K562 (cell line): ENCODE measurements around the gene CDC42BPB. TPM values are rescaled to one million over a fixed set of nuclear protein-coding genes. Genes with fewer than 3 reads are reported as not detected.
A peak's percentile ranks its signal among the peaks of the same experiment; 100 is the strongest.

Experiments used
- ATAC-seq: fragments of 200-7000 bp; cut with Tn5 transposase; 3 replicates; pipeline ENCODE4 v1.9.1; 2020; ENCODE audit warnings: moderate library complexity
- Bru-seq: library from RNA; stranded (reverse); fragments of 400-500 nt; gene quantifications from one replicate; lab custom pipeline; 2021; lab: Mats Ljungman, UMichigan
- BruChase-seq, 2 experiments: library from RNA; stranded (reverse); fragments of 400-500 nt; gene quantifications; one replicate each; lab custom pipeline; 2021; lab: Mats Ljungman, UMichigan
- BruUV-seq: library from RNA; stranded (reverse); fragments of 400-500 nt; replicated peaks from 2 replicates; lab custom pipeline; 2021; lab: Mats Ljungman, UMichigan
- CTCF ChIA-PET: fragments of 300-600 bp; formaldehyde crosslinking; extraction: SDS; loops from one replicate; lab custom pipeline; 2021; ENCODE audit warnings: low intra/inter-chr PET ratio; lab: Yijun Ruan, JAX
- POLR2A ChIA-PET: fragments of 300-600, 350-650 bp; sonication (Branson Sonifier 250); formaldehyde crosslinking; extraction: SDS; loops from one replicate; lab custom pipeline; 2021; ENCODE audit warnings: antibody characterized with exemption, inconsistent platforms; lab: Yijun Ruan, JAX
- DNase-seq, 4 experiments: peaks; one replicate each; pipeline versions ENCODE4 v3.0.0 to v3.0.0-alpha.2; 2011 to 2018; ENCODE audit warnings: low spot score in 3 of 4, mixed read lengths in 3 of 4; ENCODE audit errors: extremely low read depth in 1 of 4
- FAIRE-seq: peaks from 2 replicates; lab custom pipeline; 2011; peaks lifted over from hg19 to GRCh38; lab: Jason Lieb, UNC
- H2AFZ ChIP-seq: 2 replicates; pipeline ENCODE4 v1.6.0; 2011; ENCODE audit warnings: low read depth, low read length, control low read depth, inconsistent platforms
- H3K27ac ChIP-seq: fragments of 200-600 bp; 3 replicates; pipeline ENCODE4 v1.8.0; 2011; ENCODE audit warnings: low read depth, mild to moderate bottlenecking, control low read depth, inconsistent platforms, low read length, moderate library complexity, mixed read lengths; ENCODE audit errors: extremely low read depth
- H3K27me3 ChIP-seq, 2 experiments: fragments of 300-600 bp in 1 of 2; 2 replicates in 1 of 2; 3 replicates in 1 of 2; pipeline versions ENCODE4 v1.6.0 to v1.8.0; 2011; ENCODE audit warnings: inconsistent platforms in 2 of 2, low read length in 2 of 2, mild to moderate bottlenecking in 1 of 2, mixed read lengths in 1 of 2, moderate library complexity in 1 of 2; ENCODE audit not compliant: control insufficient read depth in 2 of 2, insufficient read depth in 2 of 2
- H3K36me3 ChIP-seq: fragments of 300-600 bp; 3 replicates; pipeline ENCODE4 v1.8.0; 2011; ENCODE audit warnings: mild to moderate bottlenecking, low read length, inconsistent platforms; ENCODE audit not compliant: control insufficient read depth, insufficient read depth
- H3K4me1 ChIP-seq, 2 experiments: fragments of 200-600 bp in 1 of 2; replicated peaks in 1 of 2; 2 replicates in 1 of 2; 3 replicates in 1 of 2; pipeline versions ENCODE4 v1.5.1 to v1.8.0; 2011; ENCODE audit warnings: inconsistent platforms in 2 of 2, low read length in 2 of 2, mild to moderate bottlenecking in 1 of 2, mixed read lengths in 1 of 2, moderate library complexity in 1 of 2; ENCODE audit not compliant: control insufficient read depth in 2 of 2, insufficient read depth in 2 of 2
- H3K4me2 ChIP-seq: 2 replicates; pipeline ENCODE4 v1.6.1; 2011; ENCODE audit warnings: low read length, control low read depth, inconsistent platforms, mixed read lengths; ENCODE audit not compliant: insufficient read depth
- H3K4me3 ChIP-seq: fragments of 200-600 bp; sonication (generic), shearing (Covaris generic); 2 replicates; pipeline ENCODE4 v1.5.1; 2016; ENCODE audit warnings: control low read depth, inconsistent platforms
- H3K79me2 ChIP-seq: fragments of 200-600 bp; 3 replicates; pipeline ENCODE4 v1.8.0; 2011; ENCODE audit warnings: low read length, inconsistent platforms; ENCODE audit not compliant: control insufficient read depth, insufficient read depth
- H3K9ac ChIP-seq, 2 experiments: 2 replicates each; pipeline versions ENCODE4 v1.6.0 to v1.6.1; 2011; ENCODE audit warnings: low read depth in 2 of 2, low read length in 2 of 2, control low read depth in 1 of 2, inconsistent platforms in 1 of 2, mild to moderate bottlenecking in 1 of 2, mixed read lengths in 1 of 2; ENCODE audit not compliant: insufficient read depth in 1 of 2
- H3K9me1 ChIP-seq: one replicate; pipeline ENCODE4 v1.6.0; 2011; ENCODE audit warnings: inconsistent platforms, mild to moderate bottlenecking, low read length, moderate library complexity; ENCODE audit not compliant: control insufficient read depth, insufficient read depth
- H3K9me3 ChIP-seq: replicated peaks from 2 replicates; pipeline ENCODE4 v1.5.1; 2011; ENCODE audit warnings: low read depth, low read length, inconsistent platforms; ENCODE audit not compliant: control insufficient read depth, insufficient read depth
- H4K20me1 ChIP-seq: replicated peaks from 2 replicates; pipeline ENCODE4 v1.6.1; 2011; ENCODE audit warnings: low read length, inconsistent platforms, mixed read lengths; ENCODE audit not compliant: control insufficient read depth, insufficient read depth
- CXXC5 ChIP-seq: fragments of 250-450 bp; sonication (Bioruptor Pico); IDR thresholded peaks from 2 replicates; pipeline ENCODE4 v1.8.0; 2022; ENCODE audit warnings: inconsistent platforms, mild to moderate bottlenecking, moderate library complexity
- GABPB1 ChIP-seq: sonication (generic); formaldehyde crosslinking; IDR thresholded peaks from 2 replicates; pipeline ENCODE4 v1.8.0; 2022; ENCODE audit warnings: mild to moderate bottlenecking, missing genetic modification reagents
- KLF13 ChIP-seq: fragments of 450-650 bp; IDR thresholded peaks from 2 replicates; pipeline ENCODE4 v1.6.1; 2016; ENCODE audit warnings: missing genetic modification characterization, low read depth, mild to moderate bottlenecking, missing compliant biosample characterization, moderate library complexity, borderline replicate concordance
- NBN ChIP-seq: fragments of 450-650 bp; IDR thresholded peaks from 2 replicates; pipeline ENCODE4 v1.6.1; 2016; ENCODE audit warnings: low read depth, mild to moderate bottlenecking
- RBFOX2 ChIP-seq: fragments of 200-400 bp; formaldehyde crosslinking; IDR thresholded peaks from 2 replicates; pipeline ENCODE4 v1.6.1; 2017; ENCODE audit warnings: low read depth, mild to moderate bottlenecking, low read length, moderate library complexity
- RCOR1 ChIP-seq, 2 experiments: IDR thresholded peaks; 2 replicates each; pipeline ENCODE4 v1.6.1; 2012; ENCODE audit warnings: low read depth in 2 of 2, low read length in 2 of 2, borderline replicate concordance in 1 of 2, improper control_type of control experiment in 1 of 2
- TRIM24 ChIP-seq, 2 experiments: fragments of 450-650 bp; IDR thresholded peaks; 2 replicates each; pipeline ENCODE4 v1.6.1; 2016
- WGBS: fragments of 100-300 bp; shearing (Covaris generic); methylation state at CpG from one replicate; pipeline ENCODE4 v1.1.6; 2016; ENCODE audit warnings: low coverage, mixed read lengths; ENCODE audit not compliant: insufficient coverage; ENCODE audit errors: missing lambda C conversion rate; 5-methylcytosine and 5-hydroxymethylcytosine counted together
- in situ Hi-C: fragments of 300-500 bp; cut with MboI; formaldehyde crosslinking; loops from 4 replicates; pipeline ENCODE4 v1.15.0; 2018; ENCODE audit warnings: inconsistent platforms, mixed read lengths
- intact Hi-C: fragments of 100-400 bp; cut with micrococcal nuclease; formaldehyde crosslinking; loops from 2 replicates; pipeline ENCODE4 v1.14.2; 2022
- long read RNA-seq, 3 experiments: library from polyadenylated mRNA in 2 of 3; library from RNA in 1 of 3; unstranded in 2 of 3; stranded (forward) in 1 of 3; transcript quantifications; one replicate each; pipeline ENCODE4 v2.0.0, GENCODE V29; 2019 to 2022
- polyA minus RNA-seq, 3 experiments: library from RNA; depleted of rRNA, polyadenylated mRNA; stranded (reverse); fragments of >200 nt; gene quantifications; 2 replicates each; pipeline ENCODE4 v1.2.3, GENCODE V29; 2011
- polyA plus RNA-seq, 8 experiments: library from polyadenylated mRNA; depleted of rRNA in 4 of 8; stranded (reverse) in 5 of 8; unstranded in 3 of 8; fragments of >200 nt; fragmentation: Nextera tagmentation in 2 of 8; fragmentation: Illumina TruSeq in 1 of 8; extraction: Ambion mirVana in 2 of 8; extraction: Trizol in 1 of 8; gene quantifications; 2 replicates each; pipeline versions ENCODE4 v1.2.1 to v1.2.3, GENCODE V29; 2011 to 2014; ENCODE audit warnings: inconsistent platforms in 1 of 8, missing spikeins in 1 of 8
- total RNA-seq, 7 experiments: library from RNA; depleted of rRNA in 6 of 7; stranded (reverse); fragments of >200 nt in 6 of 7; fragmentation: Illumina TruSeq in 2 of 7; extraction: Trizol in 2 of 7; gene quantifications; 2 replicates each; pipeline versions ENCODE4 v1.2.1 to v1.2.3, GENCODE V29; 2011 to 2021; ENCODE audit warnings: low replicate concordance in 1 of 7
- TF ChIP-seq, protein P1 (sequence below): sonication (generic); formaldehyde crosslinking; IDR thresholded peaks from 2 replicates; pipeline ENCODE4 v1.9.0; 2022; ENCODE audit warnings: mild to moderate bottlenecking, missing genetic modification reagents

CDC42BPB gene, protein sequence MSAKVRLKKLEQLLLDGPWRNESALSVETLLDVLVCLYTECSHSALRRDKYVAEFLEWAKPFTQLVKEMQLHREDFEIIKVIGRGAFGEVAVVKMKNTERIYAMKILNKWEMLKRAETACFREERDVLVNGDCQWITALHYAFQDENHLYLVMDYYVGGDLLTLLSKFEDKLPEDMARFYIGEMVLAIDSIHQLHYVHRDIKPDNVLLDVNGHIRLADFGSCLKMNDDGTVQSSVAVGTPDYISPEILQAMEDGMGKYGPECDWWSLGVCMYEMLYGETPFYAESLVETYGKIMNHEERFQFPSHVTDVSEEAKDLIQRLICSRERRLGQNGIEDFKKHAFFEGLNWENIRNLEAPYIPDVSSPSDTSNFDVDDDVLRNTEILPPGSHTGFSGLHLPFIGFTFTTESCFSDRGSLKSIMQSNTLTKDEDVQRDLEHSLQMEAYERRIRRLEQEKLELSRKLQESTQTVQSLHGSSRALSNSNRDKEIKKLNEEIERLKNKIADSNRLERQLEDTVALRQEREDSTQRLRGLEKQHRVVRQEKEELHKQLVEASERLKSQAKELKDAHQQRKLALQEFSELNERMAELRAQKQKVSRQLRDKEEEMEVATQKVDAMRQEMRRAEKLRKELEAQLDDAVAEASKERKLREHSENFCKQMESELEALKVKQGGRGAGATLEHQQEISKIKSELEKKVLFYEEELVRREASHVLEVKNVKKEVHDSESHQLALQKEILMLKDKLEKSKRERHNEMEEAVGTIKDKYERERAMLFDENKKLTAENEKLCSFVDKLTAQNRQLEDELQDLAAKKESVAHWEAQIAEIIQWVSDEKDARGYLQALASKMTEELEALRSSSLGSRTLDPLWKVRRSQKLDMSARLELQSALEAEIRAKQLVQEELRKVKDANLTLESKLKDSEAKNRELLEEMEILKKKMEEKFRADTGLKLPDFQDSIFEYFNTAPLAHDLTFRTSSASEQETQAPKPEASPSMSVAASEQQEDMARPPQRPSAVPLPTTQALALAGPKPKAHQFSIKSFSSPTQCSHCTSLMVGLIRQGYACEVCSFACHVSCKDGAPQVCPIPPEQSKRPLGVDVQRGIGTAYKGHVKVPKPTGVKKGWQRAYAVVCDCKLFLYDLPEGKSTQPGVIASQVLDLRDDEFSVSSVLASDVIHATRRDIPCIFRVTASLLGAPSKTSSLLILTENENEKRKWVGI (N-terminal part only)
- total RNA-seq (2011; cell fraction: chromatin; rRNA removed; ENCODE audit: low replicate concordance) = 119 and 196 TPM in 2 replicates
- total RNA-seq (2011; cell fraction: nucleolus; rRNA removed) = 64.6 and 73.0 TPM in 2 replicates
- total RNA-seq (2011; cell fraction: nucleoplasm; rRNA removed) = 59.7 and 71.4 TPM in 2 replicates
- total RNA-seq (2014; rRNA removed) (12.6 and 15.1 TPM in 2 replicates), total RNA-seq (2014; rRNA removed; fragmentation: Illumina TruSeq; extraction: Trizol) (8.8 and 9.0 TPM in 2 replicates), total RNA-seq (2015; rRNA removed; fragmentation: Illumina TruSeq; extraction: Trizol) (8.7 and 9.7 TPM in 2 replicates), total RNA-seq (2021) (19.6 and 24.3 TPM in 2 replicates), polyA plus RNA-seq (2011; rRNA removed) (19.5 and 22.9 TPM in 2 replicates), polyA plus RNA-seq (2014; fragmentation: Illumina TruSeq; extraction: Trizol) (16.5 and 17.0 TPM in 2 replicates), polyA plus RNA-seq (2014; fragmentation: Nextera tagmentation; extraction: Ambion mirVana) (under 1 TPM; 0.07 to 0.25 TPM), polyA plus RNA-seq (2014; rRNA removed) (13.9 and 15.0 TPM in 2 replicates), polyA minus RNA-seq (2011; rRNA and poly(A)+ RNA removed) (18.5 and 26.6 TPM in 2 replicates), Bru-seq, nascent RNA (percentile 56 among the genes with signal in this experiment), BruChase-seq, experiment 1, labeled RNA remaining after a 2-hour chase (percentile 61 among the genes with signal in this experiment), BruChase-seq, experiment 2, labeled RNA remaining after a 6-hour chase (percentile 64 among the genes with signal in this experiment)
- 11.9 and 18.9 TPM in 2 replicates for polyA plus RNA-seq (2011; cell fraction: cytosol; rRNA removed)
- 48.6 and 73.5 TPM in 2 replicates for polyA plus RNA-seq (2011; cell fraction: nucleus; rRNA removed)
- 17.6 and 18.7 TPM in 2 replicates for polyA plus RNA-seq (2012)
- polyA minus RNA-seq (2011; cell fraction: cytosol; rRNA and poly(A)+ RNA removed) = 21.0 and 21.4 TPM in 2 replicates
- polyA minus RNA-seq (2011; cell fraction: nucleus; rRNA and poly(A)+ RNA removed) = 22.5 and 33.5 TPM in 2 replicates
- long read RNA-seq, experiment 1, partial matches to known transcripts = 6 of 10 reads
- long read RNA-seq, experiment 1, other reads (novel, unspliced or antisense) = 4 of 10 reads
- long read RNA-seq, experiment 2, full-length matches to known transcripts = 1 of 18 reads
- long read RNA-seq, experiment 2, partial matches to known transcripts = 8 of 18 reads
- long read RNA-seq, experiment 2, other reads (novel, unspliced or antisense) = 9 of 18 reads
- long read RNA-seq, experiment 3, partial matches to known transcripts = 1 of 1 reads
- long read RNA-seq, experiment 3, other reads (novel, unspliced or antisense) = 0 of 1 reads

DNA sequence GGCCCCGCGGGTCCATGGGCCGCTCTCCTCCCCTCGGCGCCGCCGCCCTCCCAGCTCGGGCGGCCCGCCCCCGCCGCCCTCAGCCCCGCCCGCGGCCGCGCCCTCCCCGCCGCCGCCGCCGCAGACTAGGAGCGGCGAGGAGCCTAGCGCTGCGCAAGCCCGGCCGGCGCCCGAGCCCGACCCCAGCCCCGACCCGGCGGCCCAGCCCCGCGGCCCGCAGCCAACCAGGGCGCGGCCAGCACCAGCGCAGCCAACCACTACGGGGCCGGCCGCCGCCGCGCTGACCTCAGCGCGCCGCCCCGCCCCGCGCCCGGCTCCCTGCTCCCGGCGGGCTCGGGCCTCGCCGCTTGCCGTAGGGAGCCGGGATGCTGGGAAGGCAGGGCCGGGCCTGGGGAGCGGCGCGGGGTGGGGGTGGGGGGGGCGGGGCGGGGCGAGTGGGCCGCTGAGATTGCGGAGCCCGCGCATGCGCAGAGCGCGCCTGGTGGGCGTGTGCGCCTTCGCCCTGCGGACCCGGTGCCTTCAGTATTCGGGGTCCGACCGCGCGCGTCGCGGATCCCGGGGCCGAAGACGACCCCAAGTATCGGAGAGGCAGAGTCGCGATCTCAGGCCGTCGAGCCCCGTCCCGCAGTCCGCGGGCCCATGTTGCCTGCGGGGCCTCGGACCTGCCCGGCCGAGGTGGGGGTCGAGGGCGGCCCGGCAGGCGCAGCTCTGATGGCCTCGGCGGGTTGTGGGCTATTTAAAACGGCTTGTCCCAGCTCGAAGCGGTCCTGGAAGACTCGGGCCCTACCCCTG is at the start of gene CDC42BPB:
Gene CDC42BPB, minus strand, starts transcription at position 178 of the 792 bp plus-strand sequence. CDS start 376 bp downstream, outside the sequence.
- H3K4me2 ChIP-seq = peak within 1 kb of the TSS; percentile 78
- H3K36me3 ChIP-seq = no peaks in the 10 kb centered on the region
- CTCF ChIA-PET = no interaction called here
- H3K27ac ChIP-seq = peak within 1 kb of the TSS; percentile 48; the same call in 1 of the 3 replicates
- peak within 1 kb of the TSS; percentile 70 for H2AFZ ChIP-seq
- in situ Hi-C loops = no loop called here
- intact Hi-C loops = no loop called here
- H3K79me2 ChIP-seq = peaks cover 26% of the 10 kb centered on the region
- no TSS peak for BruUV-seq
- no peak for FAIRE-seq
- POLR2A ChIA-PET = no interaction called here
- DNase-seq = peak; percentile 85 to 88 (median 87)
- H3K27me3 ChIP-seq = peaks cover 0 to under 1% of the 10 kb centered on the region in 2 experiments; a peak in 1 of 5 replicates
- peak within 1 kb of the TSS; percentile 46 to 97; a peak in 3 of 4 replicates for H3K9ac ChIP-seq
- H3K9me1 ChIP-seq = no peaks in the 10 kb centered on the region
- peak within 1 kb of the TSS; percentile 55 for H3K4me3 ChIP-seq
- H3K9me3 ChIP-seq = no peaks in the 10 kb centered on the region
- H3K4me1 ChIP-seq = peaks cover 14 to 25% of the 10 kb centered on the region in 2 experiments; a peak in 4 of 5 replicates
- ATAC-seq = peak; percentile 98
- WGBS = 0% methylated on average over 19 of the region's 113 CpGs
- H4K20me1 ChIP-seq = no peaks in the 10 kb centered on the region
- TF ChIP-seq RBFOX2 (peak; percentile 15; the same call in 1 of the 2 replicates), KLF13 (0 out of 2 replicates have a peak, but pooled peaks have one; percentile 37), NBN (no peak), TRIM24 (IDR thresholded peaks at IDR 0.05) (no peak), CXXC5 (CRISPR knock-in tag) (peak; percentile 56), RCOR1 (IDR thresholded peaks at IDR 0.05; ENCODE audit: borderline replicate concordance in 1 of 2, low read depth in 2 of 2, low read length in 2 of 2) (peak; percentile 41 to 88; a peak in 2 of 4 replicates), GABPB1 (CRISPR knock-in tag) (peak; percentile 52; the same call in 1 of the 2 replicates)
- TF ChIP-seq, protein P1, sequence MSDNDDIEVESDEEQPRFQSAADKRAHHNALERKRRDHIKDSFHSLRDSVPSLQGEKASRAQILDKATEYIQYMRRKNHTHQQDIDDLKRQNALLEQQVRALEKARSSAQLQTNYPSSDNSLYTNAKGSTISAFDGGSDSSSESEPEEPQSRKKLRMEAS (CRISPR knock-in tag) = peak; percentile 77
